ENCODE measurements around the gene PDE11A. TPM values are rescaled to one million over a fixed set of nuclear protein-coding genes. Genes with fewer than 3 reads are reported as not detected.

The PDE11A gene
- total RNA-seq, 1 experiment from 2014 or later: 0.61 TPM

- H3K4me2 ChIP-seq (ENCODE audit: low read length): no peak overlapping the region
- no peak overlapping the region for H3K27ac ChIP-seq (ENCODE audit: low read depth, low read length)
- ChIA-PET CTCF (no interaction called here), POLR2A (no interaction called here), RAD21 (ENCODE audit: low non-redundant PET in 1 of 2, low total read pairs in 2 of 2, uncharacterized antibody in 2 of 2, unreplicated experiment in 2 of 2) (no interaction called here)
- H2AFZ ChIP-seq (ENCODE audit: low read depth, low read length, poor library complexity, severe bottlenecking): no peak overlapping the region
- no peaks in the 10 kb centered on the region for H3K27me3 ChIP-seq (ENCODE audit: insufficient read depth, low read length)
- intact Hi-C loops (cut with micrococcal nuclease): no loop called here
- H3K79me2 ChIP-seq (ENCODE audit: insufficient read depth, low read length): no peaks in the 10 kb centered on the region
- no peaks in the 10 kb centered on the region for H3K36me3 ChIP-seq (ENCODE audit: control insufficient read depth in 1 of 2, insufficient read depth in 2 of 2, low read length in 2 of 2)
- H3K4me1 ChIP-seq (ENCODE audit: control insufficient read depth in 1 of 2, insufficient read depth in 2 of 2, low read length in 2 of 2): no peaks in the 10 kb centered on the region
- ATAC-seq (no peak), DNase-seq (ENCODE audit: low read depth, low spot score) (no peak)
- H3K4me3 ChIP-seq (replicated peaks in 1 of 2; ENCODE audit: low read depth in 1 of 2, low read length in 2 of 2): no peak overlapping the region
- TF ChIP-seq SP1 (IDR thresholded peaks at IDR 0.05; ENCODE audit: low read depth): no peak
- no peak for TF ChIP-seq RAD21 (IDR thresholded peaks at IDR 0.05; ENCODE audit: low read depth)
- TF ChIP-seq MAX (IDR thresholded peaks at IDR 0.05): no peak
- no peak for TF ChIP-seq FOSL1 (IDR thresholded peaks at IDR 0.05; ENCODE audit: low read depth)
- TF ChIP-seq SIN3A (IDR thresholded peaks at IDR 0.05; ENCODE audit: low read depth): no peak
- no peak for TF ChIP-seq ZBTB33 (IDR thresholded peaks at IDR 0.05; ENCODE audit: extremely low read depth, insufficient replicate concordance, low read length)
- TF ChIP-seq ELF1 (IDR thresholded peaks at IDR 0.05; ENCODE audit: borderline replicate concordance, low read depth): no peak
- no peak for TF ChIP-seq ATF3 (IDR thresholded peaks at IDR 0.05)
- TF ChIP-seq ZFX (IDR thresholded peaks at IDR 0.05): no peak
- no peak for TF ChIP-seq CEBPB (IDR thresholded peaks at IDR 0.05; ENCODE audit: low read depth)
- no peak for TF ChIP-seq EGR1 (IDR thresholded peaks at IDR 0.05; ENCODE audit: low read depth)
- no peak for TF ChIP-seq JUND (IDR thresholded peaks at IDR 0.05)
- TF ChIP-seq CTCF (IDR thresholded peaks at IDR 0.05 in 2 of 3, conservative IDR thresholded peaks at IDR 0.05 in 1 of 3; ENCODE audit: borderline replicate concordance in 1 of 3, insufficient read depth in 1 of 3, low read depth in 2 of 3, low read length in 2 of 3): no peak
- no peak for TF ChIP-seq POLR2AphosphoS5 (IDR thresholded peaks at IDR 0.05; ENCODE audit: low read depth, low read length)
- TF ChIP-seq ZNF274 (IDR thresholded peaks at IDR 0.05; ENCODE audit: low read depth, low read length): no peak
- H3K9ac ChIP-seq (ENCODE audit: low read length): no peak overlapping the region
- no TSS peak for BruUV-seq (replicated peaks)
- no peaks in the 10 kb centered on the region for H4K20me1 ChIP-seq (ENCODE audit: insufficient read depth)
- no peaks in the 10 kb centered on the region for H3K9me2 ChIP-seq (ENCODE audit: insufficient read depth)
- no peaks in the 10 kb centered on the region for H3K9me3 ChIP-seq (ENCODE audit: control insufficient read depth in 1 of 2, insufficient read depth in 1 of 2, low read depth in 1 of 2, low read length in 2 of 2)
Measured at GRCh38 chr2:177894546-177894945, 178.0 kb downstream of the PDE11A start.
